Ishikawa (cell line): ENCODE measurements around the gene TNP1.

Source experiments
- CREB1 ChIP-seq: IDR thresholded peaks from 2 replicates; pipeline ENCODE4 v1.6.1; 2012; ENCODE audit warnings: low read depth
- EGR1 ChIP-seq: IDR thresholded peaks from 2 replicates; pipeline ENCODE4 v1.6.1; 2012
- EP300 ChIP-seq: IDR thresholded peaks from 2 replicates; pipeline ENCODE4 v1.6.1; 2012; ENCODE audit warnings: borderline replicate concordance
- FOXM1 ChIP-seq: IDR thresholded peaks from 2 replicates; pipeline ENCODE4 v1.6.1; 2012; ENCODE audit warnings: low read depth, borderline replicate concordance
- MAX ChIP-seq: IDR thresholded peaks from 2 replicates; pipeline ENCODE4 v1.6.1; 2012
- NFIC ChIP-seq: IDR thresholded peaks from 2 replicates; pipeline ENCODE4 v1.6.1; 2012
- RAD21 ChIP-seq: IDR thresholded peaks from 2 replicates; pipeline ENCODE4 v1.6.1; 2012; ENCODE audit warnings: low read depth
- REST ChIP-seq: IDR thresholded peaks from 2 replicates; pipeline ENCODE4 v1.6.1; 2012; ENCODE audit warnings: low read depth, mild to moderate bottlenecking
- TAF1 ChIP-seq: IDR thresholded peaks from 2 replicates; pipeline ENCODE4 v1.6.1; 2012; ENCODE audit warnings: low read depth, mild to moderate bottlenecking
- TCF12 ChIP-seq: IDR thresholded peaks from 2 replicates; pipeline ENCODE4 v1.6.1; 2012; ENCODE audit warnings: low read depth
- TEAD4 ChIP-seq: IDR thresholded peaks from 2 replicates; pipeline ENCODE4 v1.6.1; 2012
- USF1 ChIP-seq: IDR thresholded peaks from 2 replicates; pipeline ENCODE4 v1.6.1; 2012
- YY1 ChIP-seq: IDR thresholded peaks from 2 replicates; pipeline ENCODE4 v1.6.1; 2012; ENCODE audit warnings: low read depth
- ZBTB7A ChIP-seq: IDR thresholded peaks from 2 replicates; pipeline ENCODE4 v1.6.1; 2012; ENCODE audit warnings: low read depth

Gene TNP1

DNA sequence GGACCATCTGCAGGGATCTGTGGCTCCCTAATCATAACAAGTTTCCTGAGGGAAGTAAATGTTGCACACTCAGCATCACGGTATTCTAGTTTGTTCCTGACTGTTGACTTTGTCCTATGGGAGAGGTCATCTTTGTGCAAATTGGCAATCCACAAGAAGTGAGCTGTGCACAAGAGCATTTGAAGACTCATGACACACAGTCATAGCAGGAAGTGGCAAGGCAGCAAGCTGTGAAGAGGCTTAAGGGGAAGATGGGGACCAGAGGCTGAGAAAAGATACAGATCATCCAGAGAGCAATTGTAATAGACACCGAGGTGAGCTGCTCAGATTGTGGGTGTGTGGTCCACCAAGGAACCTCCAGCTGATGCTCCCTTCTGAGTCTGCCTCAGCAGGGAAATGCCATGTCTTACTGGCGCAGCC lies 2.7 kb downstream of the TNP1 start:
- no peak for TF ChIP-seq TCF12
- TF ChIP-seq TAF1 = no peak
- TF ChIP-seq YY1 = no peak
- no peak for TF ChIP-seq MAX
- no peak for TF ChIP-seq TEAD4
- no peak for TF ChIP-seq EP300
- TF ChIP-seq CREB1 = no peak
- no peak for TF ChIP-seq EGR1
- TF ChIP-seq NFIC = no peak
- TF ChIP-seq REST = no peak
- TF ChIP-seq USF1 = no peak
- TF ChIP-seq FOXM1 = no peak
- no peak for TF ChIP-seq ZBTB7A
- no peak for TF ChIP-seq RAD21

DNA sequence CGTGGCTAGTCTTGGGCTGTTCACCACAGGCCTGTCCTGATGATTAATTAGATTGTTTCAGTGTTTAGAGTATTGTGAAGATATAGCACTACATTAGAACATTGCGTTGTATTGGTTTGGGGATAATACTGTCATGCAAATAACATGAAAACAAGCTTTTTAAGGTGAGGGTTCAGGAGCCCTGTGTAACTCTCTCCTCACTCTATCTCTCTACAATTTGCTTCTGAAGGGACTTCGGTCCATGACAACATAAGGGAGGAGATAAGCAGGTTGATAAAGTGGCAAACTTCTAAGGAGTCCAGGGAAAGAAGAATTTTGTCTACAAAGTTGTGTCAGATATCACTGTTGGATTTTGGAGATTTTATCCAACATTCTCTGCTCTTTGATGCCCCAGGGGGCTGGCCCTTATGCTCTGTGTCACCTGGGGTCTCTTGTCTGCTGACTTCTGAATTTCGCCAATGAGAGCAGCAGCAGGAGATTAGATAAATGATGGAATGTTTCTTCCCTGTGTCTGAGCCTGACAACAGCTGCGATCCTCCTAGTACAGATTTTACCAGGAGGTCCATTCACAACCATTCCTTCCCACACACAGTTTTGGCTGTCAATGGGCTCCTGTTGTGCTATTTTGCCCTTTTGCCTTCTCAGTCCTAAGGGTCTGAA lies 3.3 kb downstream of the TNP1 start:
- no peak for TF ChIP-seq EP300
- TF ChIP-seq USF1 = no peak
- no peak for TF ChIP-seq EGR1
- TF ChIP-seq TAF1 = no peak
- TF ChIP-seq REST = no peak

DNA sequence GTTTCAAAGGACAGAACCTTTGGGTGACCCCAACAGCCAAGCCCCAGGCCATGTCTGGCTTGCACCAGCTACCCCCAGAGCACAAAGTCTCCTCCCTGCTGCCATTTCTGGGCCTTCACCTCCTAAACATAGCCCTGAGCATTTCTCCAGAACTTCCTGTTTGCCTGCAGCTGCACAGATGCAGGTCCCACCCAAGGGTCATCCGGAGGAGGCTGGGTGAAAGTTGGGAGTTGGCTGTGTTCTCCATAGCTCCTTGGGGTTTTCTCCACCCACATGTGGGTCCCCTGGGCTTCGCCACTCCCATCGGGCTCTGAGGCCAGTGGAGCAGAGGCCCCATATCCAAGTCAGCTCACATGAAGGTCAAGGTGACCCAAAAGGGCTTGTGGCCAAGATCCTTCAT lies 4.3 kb downstream of the TNP1 start:
- TF ChIP-seq REST (no peak), EGR1 (no peak)

- TF ChIP-seq CREB1 (no peak), NFIC (no peak), REST (no peak), TAF1 (no peak), RAD21 (no peak), ZBTB7A (no peak), MAX (no peak), EGR1 (no peak), TCF12 (no peak), EP300 (no peak)
Measured at GRCh38 chr2:216855079-216855478, 4.8 kb downstream of the TNP1 start.
